Stomach (tissue), 4 donors: ENCODE data around the gene SCRT2.

Source experiments
- POLR2A ChIP-seq, 4 donors: fragments of 450-650 bp; IDR thresholded peaks; one replicate each; pipeline ENCODE4 v1.6.1; 2016; ENCODE audit warnings: antibody characterized with exemption in 4 of 4, control low read depth in 2 of 4, mild to moderate bottlenecking in 1 of 4, moderate library complexity in 1 of 4
- POLR2AphosphoS5 ChIP-seq, 3 donors: sonication (generic); formaldehyde crosslinking; IDR thresholded peaks; one replicate each; pipeline ENCODE4 v1.6.1; 2016; ENCODE audit warnings: antibody characterized with exemption in 3 of 3
- TF ChIP-seq, protein P1 (sequence below), 7 experiments: fragments of 450-650 bp in 4 of 7; fragments of 200-600 bp in 3 of 7; sonication (generic) in 3 of 7; IDR thresholded peaks; one replicate each; pipeline ENCODE4 v1.5.1; 2016 to 2019; ENCODE audit warnings: antibody characterized with exemption in 7 of 7, control low read depth in 2 of 7, mild to moderate bottlenecking in 1 of 7

DNA sequence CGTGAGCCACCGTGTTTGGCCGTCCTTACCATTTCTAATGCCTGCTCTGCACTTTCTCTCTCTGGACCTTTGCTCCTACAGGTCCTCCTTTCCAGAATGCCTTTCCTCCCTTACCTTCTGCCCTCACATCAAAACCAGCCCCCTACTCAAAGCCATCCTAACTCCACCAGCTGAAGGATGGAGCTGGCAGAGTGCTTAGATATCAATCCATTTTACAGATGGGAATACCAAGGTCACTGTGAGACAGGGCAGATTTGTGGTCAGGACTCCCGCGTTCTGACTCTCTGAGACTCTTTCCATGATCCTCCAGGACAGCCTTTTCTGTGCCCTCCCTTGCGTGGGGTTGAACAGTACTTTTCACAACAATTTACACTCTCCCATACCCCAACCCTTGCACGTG, 41.7 kb upstream of the SCRT2 start:
- TF ChIP-seq, protein P1, sequence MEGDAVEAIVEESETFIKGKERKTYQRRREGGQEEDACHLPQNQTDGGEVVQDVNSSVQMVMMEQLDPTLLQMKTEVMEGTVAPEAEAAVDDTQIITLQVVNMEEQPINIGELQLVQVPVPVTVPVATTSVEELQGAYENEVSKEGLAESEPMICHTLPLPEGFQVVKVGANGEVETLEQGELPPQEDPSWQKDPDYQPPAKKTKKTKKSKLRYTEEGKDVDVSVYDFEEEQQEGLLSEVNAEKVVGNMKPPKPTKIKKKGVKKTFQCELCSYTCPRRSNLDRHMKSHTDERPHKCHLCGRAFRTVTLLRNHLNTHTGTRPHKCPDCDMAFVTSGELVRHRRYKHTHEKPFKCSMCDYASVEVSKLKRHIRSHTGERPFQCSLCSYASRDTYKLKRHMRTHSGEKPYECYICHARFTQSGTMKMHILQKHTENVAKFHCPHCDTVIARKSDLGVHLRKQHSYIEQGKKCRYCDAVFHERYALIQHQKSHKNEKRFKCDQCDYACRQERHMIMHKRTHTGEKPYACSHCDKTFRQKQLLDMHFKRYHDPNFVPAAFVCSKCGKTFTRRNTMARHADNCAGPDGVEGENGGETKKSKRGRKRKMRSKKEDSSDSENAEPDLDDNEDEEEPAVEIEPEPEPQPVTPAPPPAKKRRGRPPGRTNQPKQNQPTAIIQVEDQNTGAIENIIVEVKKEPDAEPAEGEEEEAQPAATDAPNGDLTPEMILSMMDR (IDR thresholded peaks at IDR 0.05), result no peak
- TF ChIP-seq POLR2AphosphoS5 (IDR thresholded peaks at IDR 0.05) (no peak), POLR2A (IDR thresholded peaks at IDR 0.05) (no peak)
